ENCODE data around the gene GNG7. TPM values are rescaled to one million over a fixed set of nuclear protein-coding genes. Genes with fewer than 3 reads are reported as not detected.

GNG7 gene
- total and polyA plus RNA-seq, 2 experiments from 2014 or later = 0.11 to 0.13 TPM

DNA sequence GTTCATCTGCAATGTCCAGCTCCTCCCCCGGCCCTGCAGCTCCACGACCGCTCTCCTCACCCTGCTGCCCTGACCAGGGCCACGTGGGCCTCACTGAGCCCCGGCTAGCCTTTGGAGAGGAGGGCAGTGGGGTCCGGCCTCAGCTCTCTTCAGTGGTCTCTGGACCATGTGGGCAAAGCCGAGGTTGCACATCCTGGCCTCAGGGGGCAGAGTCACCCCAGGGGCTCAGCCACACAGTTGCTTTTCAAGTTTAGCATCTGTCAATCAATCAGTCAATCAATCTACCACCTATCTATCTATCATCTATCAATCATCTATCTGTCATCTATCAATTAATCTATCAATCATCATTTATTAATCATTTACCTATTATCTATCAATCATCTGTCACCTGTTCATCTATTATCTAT is 21.7 kb upstream of the GNG7 start:
- H3K9me2 ChIP-seq (ENCODE audit: insufficient read depth) = no peaks in the 10 kb centered on the region
- no peaks in the 10 kb centered on the region for H3F3A ChIP-seq (ENCODE audit: insufficient read depth)
- no peak overlapping the region for H3K27ac ChIP-seq
- WGBS, 2 experiments (ENCODE audit: low coverage in 1 of 2, low lambda C conversion rate in 2 of 2, missing lambda C conversion rate in 2 of 2) = 65 to 78% methylated on average over 7 of the region's 7 CpGs
- peaks cover 11% of the 10 kb centered on the region; the same call in 1 of the 2 replicates for H3K4me1 ChIP-seq (ENCODE audit: insufficient read depth)
- DNase-seq = no peak
- H2AFZ ChIP-seq = no peak overlapping the region
- no peak overlapping the region for H3K4me3 ChIP-seq
- no peak overlapping the region for H3K9ac ChIP-seq
- in situ Hi-C loops (cut with MboI) = no loop called here
- no peaks in the 10 kb centered on the region for H3K36me3 ChIP-seq (ENCODE audit: low read depth)
- H3K79me2 ChIP-seq (ENCODE audit: insufficient read depth) = no peaks in the 10 kb centered on the region
- TF ChIP-seq EZH2 (IDR thresholded peaks at IDR 0.05; ENCODE audit: insufficient read depth, poor library complexity, severe bottlenecking) = no peak
- no peak for TF ChIP-seq EZH2phosphoT487 (IDR thresholded peaks at IDR 0.05; ENCODE audit: insufficient read depth, low read depth)
- no peaks in the 10 kb centered on the region for H3K9me3 ChIP-seq (ENCODE audit: low read depth)
- H3K4me2 ChIP-seq (ENCODE audit: unreplicated experiment) = no peak overlapping the region
- H4K20me1 ChIP-seq (ENCODE audit: insufficient read depth) = no peaks in the 10 kb centered on the region
- H3K27me3 ChIP-seq (replicated peaks; ENCODE audit: insufficient read depth) = no peaks in the 10 kb centered on the region

DNA sequence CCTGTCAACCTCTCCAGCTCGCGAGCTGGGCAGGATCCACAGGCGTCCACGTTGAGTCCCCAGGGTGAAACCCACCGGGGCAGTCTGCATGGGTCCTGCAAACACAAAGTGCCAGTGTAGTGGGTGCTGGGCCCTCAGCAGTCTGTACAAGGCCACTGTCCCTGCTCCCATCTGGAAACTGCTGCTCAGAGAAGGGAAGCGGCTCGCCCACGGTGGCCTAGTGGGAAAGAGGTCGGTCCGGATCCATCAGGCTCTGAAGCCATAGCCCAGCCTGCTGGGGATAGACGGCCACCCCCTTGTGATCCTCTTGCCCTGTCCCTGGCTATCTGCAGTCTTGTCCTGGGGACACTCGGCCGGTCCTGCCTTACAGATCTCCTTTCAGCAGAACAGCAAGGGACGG is 21.3 kb upstream of the GNG7 start:
- no peaks in the 10 kb centered on the region for H3F3A ChIP-seq (ENCODE audit: insufficient read depth)
- no peaks in the 10 kb centered on the region for H3K36me3 ChIP-seq (ENCODE audit: low read depth)
- TF ChIP-seq EZH2phosphoT487 (IDR thresholded peaks at IDR 0.05; ENCODE audit: insufficient read depth, low read depth) (no peak), EZH2 (IDR thresholded peaks at IDR 0.05; ENCODE audit: insufficient read depth, poor library complexity, severe bottlenecking) (no peak)
- no peaks in the 10 kb centered on the region for H3K9me3 ChIP-seq (ENCODE audit: low read depth)
- H3K9me2 ChIP-seq (ENCODE audit: insufficient read depth) = no peaks in the 10 kb centered on the region
- no peak overlapping the region for H3K4me3 ChIP-seq
- in situ Hi-C loops (cut with MboI) = no loop called here
- no peak overlapping the region for H2AFZ ChIP-seq
- peak overlapping the region; percentile 68 for H3K9ac ChIP-seq
- H3K27ac ChIP-seq = peak overlapping the region; percentile 61; the same call in 1 of the 2 replicates
- no peak overlapping the region for H3K4me2 ChIP-seq (ENCODE audit: unreplicated experiment)
- no peaks in the 10 kb centered on the region for H3K79me2 ChIP-seq (ENCODE audit: insufficient read depth)
- H3K4me1 ChIP-seq (ENCODE audit: insufficient read depth) = peaks cover 11% of the 10 kb centered on the region; the same call in 1 of the 2 replicates
- WGBS, 2 experiments (ENCODE audit: low coverage in 1 of 2, low lambda C conversion rate in 2 of 2, missing lambda C conversion rate in 2 of 2) = 75 to 82% methylated on average over 14 of the region's 14 CpGs
- H3K27me3 ChIP-seq (replicated peaks; ENCODE audit: insufficient read depth) = no peaks in the 10 kb centered on the region
- no peaks in the 10 kb centered on the region for H4K20me1 ChIP-seq (ENCODE audit: insufficient read depth)
- DNase-seq = no peak

DNA sequence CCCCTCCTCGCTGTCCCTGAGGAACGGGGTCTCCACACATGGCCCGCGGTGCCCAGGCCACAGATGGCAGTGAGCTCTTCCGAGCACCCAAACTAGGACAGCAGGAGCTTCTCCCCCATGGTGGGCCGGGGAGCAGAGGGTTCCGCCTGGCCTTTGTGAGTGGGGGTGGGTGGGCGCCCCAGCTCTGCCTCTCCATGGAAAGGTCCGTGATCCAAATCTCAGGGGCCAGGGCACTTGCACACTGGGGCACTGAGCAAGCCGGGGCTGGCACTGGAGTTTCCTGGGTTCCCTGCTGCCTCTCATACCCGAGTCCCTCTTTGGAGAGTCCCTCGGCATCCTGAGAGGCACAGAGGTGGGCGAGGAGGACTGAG is 20.8 kb upstream of the GNG7 start:
- no peak for TF ChIP-seq EZH2 (IDR thresholded peaks at IDR 0.05; ENCODE audit: insufficient read depth, poor library complexity, severe bottlenecking)
- TF ChIP-seq EZH2phosphoT487 (IDR thresholded peaks at IDR 0.05; ENCODE audit: insufficient read depth, low read depth) = no peak
- peak overlapping the region; percentile 68 for H3K9ac ChIP-seq
- no peaks in the 10 kb centered on the region for H3K27me3 ChIP-seq (replicated peaks; ENCODE audit: insufficient read depth)
- no peaks in the 10 kb centered on the region for H4K20me1 ChIP-seq (ENCODE audit: insufficient read depth)
- H2AFZ ChIP-seq = peak overlapping the region; percentile 61
- peak overlapping the region; percentile 42 for H3K4me2 ChIP-seq (ENCODE audit: unreplicated experiment)
- no peaks in the 10 kb centered on the region for H3K9me2 ChIP-seq (ENCODE audit: insufficient read depth)
- H3F3A ChIP-seq (ENCODE audit: insufficient read depth) = no peaks in the 10 kb centered on the region
- no peak for DNase-seq
- no peak overlapping the region for H3K4me3 ChIP-seq
- peaks cover 11% of the 10 kb centered on the region; the same call in 1 of the 2 replicates for H3K4me1 ChIP-seq (ENCODE audit: insufficient read depth)
- no peaks in the 10 kb centered on the region for H3K79me2 ChIP-seq (ENCODE audit: insufficient read depth)
- H3K9me3 ChIP-seq (ENCODE audit: low read depth) = no peaks in the 10 kb centered on the region
- in situ Hi-C loops (cut with MboI) = no loop called here
- no peaks in the 10 kb centered on the region for H3K36me3 ChIP-seq (ENCODE audit: low read depth)
- peak overlapping the region; percentile 61 for H3K27ac ChIP-seq
- 64 to 75% methylated on average over 13 of the region's 13 CpGs for WGBS, 2 experiments (ENCODE audit: low coverage in 1 of 2, low lambda C conversion rate in 2 of 2, missing lambda C conversion rate in 2 of 2)

DNA sequence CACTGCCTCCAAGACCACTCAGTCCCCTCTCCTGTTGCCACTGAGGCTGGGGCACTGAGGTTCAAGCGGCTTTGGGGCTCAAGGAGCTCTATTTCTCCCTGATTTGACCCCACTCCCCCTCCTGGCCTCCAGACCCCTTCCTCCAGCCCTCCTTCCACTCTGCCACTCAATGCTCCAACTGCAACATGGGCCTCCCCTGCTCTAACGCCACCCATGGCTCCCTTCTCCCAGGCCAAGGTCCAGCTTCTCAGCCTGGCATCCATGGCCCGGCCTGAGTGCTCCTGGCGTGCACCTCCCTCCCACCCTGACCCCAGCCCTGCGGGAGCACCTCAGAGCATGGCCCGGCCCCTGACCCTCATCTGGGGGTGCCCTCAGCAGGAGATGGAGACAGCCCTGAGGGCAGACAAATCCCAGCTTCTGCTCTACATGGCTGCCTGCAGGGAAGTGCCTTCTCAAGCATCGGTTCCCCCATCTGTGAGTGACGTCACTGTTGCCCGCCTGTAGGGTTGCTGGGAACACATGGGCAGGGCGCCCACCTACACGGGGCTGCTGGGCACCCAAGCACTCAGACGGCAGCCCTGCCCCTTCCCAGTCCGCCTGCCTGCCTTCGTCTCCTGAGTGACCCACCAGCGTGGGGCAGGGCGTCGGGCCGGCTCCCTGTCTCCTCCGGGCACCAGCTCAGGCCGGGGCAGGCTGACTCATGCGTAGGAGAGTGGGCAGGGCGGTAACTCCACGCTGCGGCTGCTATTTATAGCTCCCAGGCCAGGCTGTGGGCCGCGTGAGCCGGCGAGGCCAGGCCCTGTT is 20.2 kb upstream of the GNG7 start:
- Histone ChIP-seq H3K4me1 (ENCODE audit: insufficient read depth) (peaks cover 11% of the 10 kb centered on the region; the same call in 1 of the 2 replicates), H3K9me2 (ENCODE audit: insufficient read depth) (no peaks in the 10 kb centered on the region), H3K9me3 (ENCODE audit: low read depth) (no peaks in the 10 kb centered on the region), H4K20me1 (ENCODE audit: insufficient read depth) (no peaks in the 10 kb centered on the region), H2AFZ (peak overlapping the region; percentile 61; the same call in 1 of the 2 replicates), H3K79me2 (ENCODE audit: insufficient read depth) (no peaks in the 10 kb centered on the region), H3K4me2 (ENCODE audit: unreplicated experiment) (no peak overlapping the region), H3K27me3 (replicated peaks; ENCODE audit: insufficient read depth) (no peaks in the 10 kb centered on the region), H3F3A (ENCODE audit: insufficient read depth) (no peaks in the 10 kb centered on the region), H3K27ac (peak overlapping the region; percentile 61), H3K4me3 (no peak overlapping the region), H3K9ac (peak overlapping the region; percentile 68), H3K36me3 (ENCODE audit: low read depth) (no peaks in the 10 kb centered on the region)
- 25 to 32% methylated on average over 24 to 27 of the region's 28 CpGs for WGBS, 2 experiments (ENCODE audit: low coverage in 1 of 2, low lambda C conversion rate in 2 of 2, missing lambda C conversion rate in 2 of 2)
- DNase-seq = peak; percentile 96
- in situ Hi-C loops (cut with MboI) = no loop called here
- no peak for TF ChIP-seq EZH2 (IDR thresholded peaks at IDR 0.05; ENCODE audit: insufficient read depth, poor library complexity, severe bottlenecking)
- no peak for TF ChIP-seq EZH2phosphoT487 (IDR thresholded peaks at IDR 0.05; ENCODE audit: insufficient read depth, low read depth)
